ENCODE results near the gene TBCD. TPM values are rescaled to one million over a fixed set of nuclear protein-coding genes. Genes with fewer than 3 reads are reported as not detected.

TBCD gene
- total RNA-seq, 1 experiment from 2014 or later: 94.6 TPM

- TF ChIP-seq, protein P1, sequence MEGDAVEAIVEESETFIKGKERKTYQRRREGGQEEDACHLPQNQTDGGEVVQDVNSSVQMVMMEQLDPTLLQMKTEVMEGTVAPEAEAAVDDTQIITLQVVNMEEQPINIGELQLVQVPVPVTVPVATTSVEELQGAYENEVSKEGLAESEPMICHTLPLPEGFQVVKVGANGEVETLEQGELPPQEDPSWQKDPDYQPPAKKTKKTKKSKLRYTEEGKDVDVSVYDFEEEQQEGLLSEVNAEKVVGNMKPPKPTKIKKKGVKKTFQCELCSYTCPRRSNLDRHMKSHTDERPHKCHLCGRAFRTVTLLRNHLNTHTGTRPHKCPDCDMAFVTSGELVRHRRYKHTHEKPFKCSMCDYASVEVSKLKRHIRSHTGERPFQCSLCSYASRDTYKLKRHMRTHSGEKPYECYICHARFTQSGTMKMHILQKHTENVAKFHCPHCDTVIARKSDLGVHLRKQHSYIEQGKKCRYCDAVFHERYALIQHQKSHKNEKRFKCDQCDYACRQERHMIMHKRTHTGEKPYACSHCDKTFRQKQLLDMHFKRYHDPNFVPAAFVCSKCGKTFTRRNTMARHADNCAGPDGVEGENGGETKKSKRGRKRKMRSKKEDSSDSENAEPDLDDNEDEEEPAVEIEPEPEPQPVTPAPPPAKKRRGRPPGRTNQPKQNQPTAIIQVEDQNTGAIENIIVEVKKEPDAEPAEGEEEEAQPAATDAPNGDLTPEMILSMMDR (IDR thresholded peaks at IDR 0.05; ENCODE audit: insufficient read depth in 1 of 2, low read depth in 1 of 2, low read length in 1 of 2, severe bottlenecking in 1 of 2, unreplicated experiment in 1 of 2): no peak
- intact Hi-C loops (cut with micrococcal nuclease; ENCODE audit: unreplicated experiment): no loop called here
- no peaks in the 10 kb centered on the region for H3K27me3 Mint-ChIP-seq (ENCODE audit: insufficient read depth, unreplicated experiment)
- peaks cover 38% of the 10 kb centered on the region for H3K36me3 Mint-ChIP-seq (ENCODE audit: insufficient read depth, unreplicated experiment)
- no peaks in the 10 kb centered on the region for H3K4me1 ChIP-seq
- CTCF ChIA-PET: no interaction called here
- DNase-seq: no peak
- no peaks in the 10 kb centered on the region for H3K9me3 ChIP-seq
- no TSS peak for BruUV-seq (replicated peaks)
- H3K4me1 Mint-ChIP-seq (ENCODE audit: low read depth, unreplicated experiment): no peaks in the 10 kb centered on the region
- no peak overlapping the region for H3K27ac Mint-ChIP-seq (ENCODE audit: unreplicated experiment)
- peaks cover 3% of the 10 kb centered on the region for H3K36me3 ChIP-seq (ENCODE audit: control insufficient read depth, insufficient read depth, low read length)
- POLR2A ChIA-PET: no interaction called here
- H3K9me3 Mint-ChIP-seq (ENCODE audit: unreplicated experiment): no peaks in the 10 kb centered on the region
- H3K4me3 ChIP-seq (ENCODE audit: low read depth, low read length): no peak overlapping the region
- no peak overlapping the region for H3K4me3 Mint-ChIP-seq (ENCODE audit: unreplicated experiment)
- no peaks in the 10 kb centered on the region for H3K27me3 ChIP-seq (replicated peaks; ENCODE audit: control insufficient read depth, insufficient read depth, low read length)
Observed at GRCh38 chr17:82909322-82909904, 157.5 kb downstream of the TBCD start.

GRCh38 chr17:82910041-82910481 lies 158.2 kb downstream of the TBCD start:
- intact Hi-C loops (cut with micrococcal nuclease; ENCODE audit: unreplicated experiment): no loop called here
- H3K36me3 Mint-ChIP-seq (ENCODE audit: insufficient read depth, unreplicated experiment): peaks cover 44% of the 10 kb centered on the region
- ChIA-PET POLR2A (no interaction called here), CTCF (no interaction called here)
- BruUV-seq (replicated peaks): no TSS peak
- TF ChIP-seq, protein P1 (IDR thresholded peaks at IDR 0.05; ENCODE audit: insufficient read depth in 1 of 2, low read depth in 1 of 2, low read length in 1 of 2, severe bottlenecking in 1 of 2, unreplicated experiment in 1 of 2): no peak
- no peaks in the 10 kb centered on the region for H3K9me3 ChIP-seq
- no peaks in the 10 kb centered on the region for H3K4me1 ChIP-seq
- H3K4me3 Mint-ChIP-seq (ENCODE audit: unreplicated experiment): no peak overlapping the region
- DNase-seq: no peak
- H3K36me3 ChIP-seq (ENCODE audit: control insufficient read depth, insufficient read depth, low read length): peaks cover 3% of the 10 kb centered on the region
- H3K4me1 Mint-ChIP-seq (ENCODE audit: low read depth, unreplicated experiment): no peaks in the 10 kb centered on the region
- no peaks in the 10 kb centered on the region for H3K27me3 Mint-ChIP-seq (ENCODE audit: insufficient read depth, unreplicated experiment)
- no peak overlapping the region for H3K27ac Mint-ChIP-seq (ENCODE audit: unreplicated experiment)
- no peak overlapping the region for H3K4me3 ChIP-seq (ENCODE audit: low read depth, low read length)
- H3K27me3 ChIP-seq (replicated peaks; ENCODE audit: control insufficient read depth, insufficient read depth, low read length): no peaks in the 10 kb centered on the region
- H3K9me3 Mint-ChIP-seq (ENCODE audit: unreplicated experiment): no peaks in the 10 kb centered on the region

- no peak overlapping the region for H3K4me3 Mint-ChIP-seq (ENCODE audit: unreplicated experiment)
- CTCF ChIA-PET: no interaction called here
Observed at GRCh38 chr17:82910770-82911169, 158.9 kb downstream of the TBCD start.

More at GRCh38 chr17:82910770-82911169, 158.9 kb downstream of the TBCD start:
- no peaks in the 10 kb centered on the region for H3K9me3 ChIP-seq
- peaks cover 3% of the 10 kb centered on the region for H3K36me3 ChIP-seq (ENCODE audit: control insufficient read depth, insufficient read depth, low read length)
- no TSS peak for BruUV-seq (replicated peaks)
- no peaks in the 10 kb centered on the region for H3K4me1 ChIP-seq
- Mint-ChIP-seq H3K27ac (ENCODE audit: unreplicated experiment) (no peak overlapping the region), H3K36me3 (ENCODE audit: insufficient read depth, unreplicated experiment) (peaks cover 47% of the 10 kb centered on the region), H3K27me3 (ENCODE audit: insufficient read depth, unreplicated experiment) (no peaks in the 10 kb centered on the region), H3K9me3 (ENCODE audit: unreplicated experiment) (no peaks in the 10 kb centered on the region), H3K4me1 (ENCODE audit: low read depth, unreplicated experiment) (no peaks in the 10 kb centered on the region)
- H3K4me3 ChIP-seq (ENCODE audit: low read depth, low read length): no peak overlapping the region
- POLR2A ChIA-PET: no interaction called here
- no peaks in the 10 kb centered on the region for H3K27me3 ChIP-seq (replicated peaks; ENCODE audit: control insufficient read depth, insufficient read depth, low read length)
- TF ChIP-seq, protein P1 (IDR thresholded peaks at IDR 0.05; ENCODE audit: insufficient read depth in 1 of 2, low read depth in 1 of 2, low read length in 1 of 2, severe bottlenecking in 1 of 2, unreplicated experiment in 1 of 2): no peak
- intact Hi-C loops (cut with micrococcal nuclease; ENCODE audit: unreplicated experiment): no loop called here
- DNase-seq: no peak

Data from Caco-2 (cell line).